CD14-positive monocyte (primary cell): ENCODE results near the gene OR1F1. TPM values are rescaled to one million over a fixed set of nuclear protein-coding genes. Genes with fewer than 3 reads are reported as not detected.

Experiments
- DNase-seq, 3 donors: peaks; one replicate each; pipeline ENCODE4 v3.0.0-alpha.2; 2011 to 2022
- H2AFZ ChIP-seq: 2 replicates; pipeline ENCODE4 v1.6.0; 2012; ENCODE audit warnings: mild to moderate bottlenecking, low read depth, low read length, inconsistent platforms; ENCODE audit not compliant: insufficient read depth, poor library complexity, severe bottlenecking
- H3K27ac ChIP-seq, 2 donors: 1 replicate in 1 of 2; 2 replicates in 1 of 2; pipeline ENCODE4 v1.5.1; 2012 to 2013; ENCODE audit warnings: low read length in 2 of 2, control low read depth in 1 of 2, inconsistent platforms in 1 of 2, low read depth in 1 of 2, mild to moderate bottlenecking in 1 of 2
- H3K27me3 ChIP-seq, 2 donors: one replicate each; pipeline versions ENCODE4 v1.6.0 to v1.6.1; 2011 to 2013; ENCODE audit warnings: low read length in 2 of 2; ENCODE audit not compliant: control insufficient read depth in 2 of 2, insufficient read depth in 2 of 2
- H3K36me3 ChIP-seq, 2 donors: replicated peaks in 1 of 2; 1 replicate in 1 of 2; 2 replicates in 1 of 2; pipeline versions ENCODE4 v1.5.1 to v1.6.1; 2012 to 2013; ENCODE audit warnings: low read length in 2 of 2, control low read depth in 1 of 2, inconsistent platforms in 1 of 2, mild to moderate bottlenecking in 1 of 2; ENCODE audit not compliant: insufficient read depth in 2 of 2, control insufficient read depth in 1 of 2
- H3K4me1 ChIP-seq, 2 donors: 1 replicate in 1 of 2; 2 replicates in 1 of 2; pipeline versions ENCODE4 v1.5.1 to v1.6.1; 2012 to 2013; ENCODE audit warnings: low read length in 2 of 2, control low read depth in 1 of 2, inconsistent platforms in 1 of 2, mild to moderate bottlenecking in 1 of 2, moderate library complexity in 1 of 2; ENCODE audit not compliant: insufficient read depth in 2 of 2, control insufficient read depth in 1 of 2
- H3K4me2 ChIP-seq: replicated peaks from 2 replicates; pipeline ENCODE3; 2012; ENCODE audit warnings: low read length, moderate library complexity, mild to moderate bottlenecking; ENCODE audit not compliant: poor library complexity, severe bottlenecking; ENCODE audit errors: extremely low read depth
- H3K4me3 ChIP-seq, 3 experiments: fragments of 200-600 bp in 1 of 3; sonication (generic) in 1 of 3; replicated peaks in 1 of 3; 1 replicate in 2 of 3; 2 replicates in 1 of 3; pipeline ENCODE4 v1.5.1; 2011 to 2013; ENCODE audit warnings: low read length in 3 of 3, mild to moderate bottlenecking in 3 of 3, control low read depth in 2 of 3, low read depth in 2 of 3, inconsistent platforms in 1 of 3, moderate library complexity in 1 of 3
- H3K79me2 ChIP-seq: 2 replicates; pipeline ENCODE4 v1.6.0; 2012; ENCODE audit warnings: mild to moderate bottlenecking, control low read depth, inconsistent platforms, low read length, moderate library complexity; ENCODE audit not compliant: insufficient read depth
- H3K9ac ChIP-seq: 2 replicates; pipeline ENCODE4 v1.6.0; 2017; ENCODE audit warnings: low read length, mild to moderate bottlenecking; ENCODE audit not compliant: insufficient read depth, poor library complexity, severe bottlenecking
- H3K9me3 ChIP-seq, 2 donors: replicated peaks in 1 of 2; 1 replicate in 1 of 2; 2 replicates in 1 of 2; pipeline versions ENCODE4 v1.5.1 to v1.6.1; 2012 to 2013; ENCODE audit warnings: low read length in 2 of 2, control low read depth in 1 of 2; ENCODE audit not compliant: control insufficient read depth in 1 of 2, insufficient read depth in 1 of 2
- H4K20me1 ChIP-seq: 2 replicates; pipeline ENCODE4 v1.6.0; 2012; ENCODE audit warnings: mild to moderate bottlenecking, low read length, control low read depth, moderate library complexity; ENCODE audit not compliant: insufficient read depth
- H3K27ac Mint-ChIP-seq, 7 donors: one replicate each; pipeline ENCODE4 v1.8.0; 2020; ENCODE audit warnings: mild to moderate bottlenecking in 7 of 7, mixed read lengths in 7 of 7, moderate library complexity in 6 of 7, inconsistent platforms in 2 of 7
- H3K27me3 Mint-ChIP-seq, 3 donors: one replicate each; pipeline ENCODE4 v1.8.0; 2021 to 2022; ENCODE audit warnings: low read depth in 3 of 3, mild to moderate bottlenecking in 3 of 3, mixed read lengths in 3 of 3, moderate library complexity in 3 of 3, inconsistent platforms in 1 of 3
- H3K36me3 Mint-ChIP-seq, 2 donors: one replicate each; pipeline ENCODE4 v1.8.0; 2020; ENCODE audit warnings: mixed read lengths in 2 of 2, inconsistent platforms in 1 of 2, mild to moderate bottlenecking in 1 of 2
- H3K4me1 Mint-ChIP-seq: one replicate; pipeline ENCODE4 v1.8.0; 2020; ENCODE audit warnings: mild to moderate bottlenecking, mixed read lengths
- H3K4me3 Mint-ChIP-seq, 2 donors: one replicate each; pipeline ENCODE4 v1.8.0; 2020; ENCODE audit warnings: mild to moderate bottlenecking in 2 of 2, mixed read lengths in 2 of 2, moderate library complexity in 1 of 2
- H3K9me3 Mint-ChIP-seq, 7 donors: one replicate each; pipeline ENCODE4 v1.8.0; 2020 to 2022; ENCODE audit warnings: mixed read lengths in 7 of 7, mild to moderate bottlenecking in 6 of 7, moderate library complexity in 6 of 7, inconsistent platforms in 2 of 7
- WGBS: methylation state at CpG from one replicate; pipeline ENCODE4 v1.1.5; 2013; ENCODE audit warnings: missing lambda C conversion rate; ENCODE audit not compliant: insufficient coverage; 5-methylcytosine and 5-hydroxymethylcytosine counted together
- intact Hi-C, 2 donors: fragments of 100-400 bp; cut with micrococcal nuclease; formaldehyde crosslinking; loops; one replicate each; pipeline versions ENCODE4 v1.15.0 to v1.15.1; 2023
- polyA plus RNA-seq, 3 donors: library from polyadenylated mRNA; depleted of rRNA in 1 of 3; unstranded in 2 of 3; stranded (reverse) in 1 of 3; fragments of 300-500 nt in 2 of 3; fragments of >200 nt in 1 of 3; fragmentation: Illumina TruSeq in 2 of 3; gene quantifications; 1 replicate in 2 of 3; 2 replicates in 1 of 3; pipeline ENCODE4 v1.2.3, GENCODE V29; 2012 to 2021
- TF ChIP-seq, protein P1 (sequence below): fragments of 200-600 bp; IDR thresholded peaks from one replicate; pipeline ENCODE4 v1.8.0; 2022; ENCODE audit warnings: antibody characterized with exemption, mild to moderate bottlenecking

OR1F1 gene
- polyA plus RNA-seq, 3 donors = not detected

DNA sequence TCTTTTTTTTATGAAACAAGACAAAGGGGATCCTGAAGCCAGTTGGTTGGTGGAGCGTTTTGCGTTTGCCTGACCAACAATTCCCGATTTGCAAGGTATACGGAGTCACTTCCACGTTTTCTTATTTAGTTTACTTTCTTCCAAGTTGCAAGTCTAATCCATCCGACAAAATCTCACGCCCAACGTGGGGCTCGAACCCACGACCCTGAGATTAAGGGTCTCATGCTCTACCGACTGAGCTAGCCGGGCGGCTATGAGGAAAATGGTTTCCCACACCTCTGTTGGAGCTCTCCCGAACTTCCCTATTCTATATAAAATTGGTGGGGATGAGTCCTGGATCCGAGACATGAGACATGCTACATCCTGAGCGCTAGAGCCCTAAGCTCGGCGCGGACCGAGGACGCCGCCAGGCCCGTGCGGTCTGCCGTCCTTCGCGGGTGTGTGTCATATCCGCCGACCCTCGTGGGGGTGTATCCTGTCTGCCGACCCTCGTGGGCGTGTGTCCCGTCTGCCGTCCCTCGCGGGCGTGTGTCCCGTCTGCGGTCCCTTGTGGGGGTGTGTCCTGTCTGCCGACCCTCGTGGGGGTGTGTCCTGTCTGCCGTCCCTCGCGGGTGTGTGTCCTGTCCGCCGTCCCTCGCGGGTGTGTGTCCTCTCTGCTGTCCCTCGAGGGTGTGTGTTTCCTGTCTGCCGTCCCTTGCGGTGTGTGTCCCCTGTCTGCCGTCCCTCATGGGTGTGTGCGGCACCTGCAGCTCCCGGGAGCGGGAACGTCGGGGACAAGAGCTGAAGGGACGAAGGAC, 30.6 kb upstream of the OR1F1 start:
- Histone ChIP-seq H3K36me3 (no peaks in the 10 kb centered on the region), H3K4me1 (peaks cover 30 to 34% of the 10 kb centered on the region in 2 donors), H4K20me1 (no peaks in the 10 kb centered on the region), H3K27ac (no peak overlapping the region), H3K9me3 (no peaks in the 10 kb centered on the region), H3K4me3 (peak overlapping the region; percentile 50 to 89 (median 76)), H3K4me2 (peak overlapping the region; percentile 98), H2AFZ (peak overlapping the region; percentile 92), H3K79me2 (no peaks in the 10 kb centered on the region), H3K27me3 (peaks cover 5 to 80% of the 10 kb centered on the region in 2 donors), H3K9ac (peak overlapping the region; percentile 63)
- TF ChIP-seq, protein P1, sequence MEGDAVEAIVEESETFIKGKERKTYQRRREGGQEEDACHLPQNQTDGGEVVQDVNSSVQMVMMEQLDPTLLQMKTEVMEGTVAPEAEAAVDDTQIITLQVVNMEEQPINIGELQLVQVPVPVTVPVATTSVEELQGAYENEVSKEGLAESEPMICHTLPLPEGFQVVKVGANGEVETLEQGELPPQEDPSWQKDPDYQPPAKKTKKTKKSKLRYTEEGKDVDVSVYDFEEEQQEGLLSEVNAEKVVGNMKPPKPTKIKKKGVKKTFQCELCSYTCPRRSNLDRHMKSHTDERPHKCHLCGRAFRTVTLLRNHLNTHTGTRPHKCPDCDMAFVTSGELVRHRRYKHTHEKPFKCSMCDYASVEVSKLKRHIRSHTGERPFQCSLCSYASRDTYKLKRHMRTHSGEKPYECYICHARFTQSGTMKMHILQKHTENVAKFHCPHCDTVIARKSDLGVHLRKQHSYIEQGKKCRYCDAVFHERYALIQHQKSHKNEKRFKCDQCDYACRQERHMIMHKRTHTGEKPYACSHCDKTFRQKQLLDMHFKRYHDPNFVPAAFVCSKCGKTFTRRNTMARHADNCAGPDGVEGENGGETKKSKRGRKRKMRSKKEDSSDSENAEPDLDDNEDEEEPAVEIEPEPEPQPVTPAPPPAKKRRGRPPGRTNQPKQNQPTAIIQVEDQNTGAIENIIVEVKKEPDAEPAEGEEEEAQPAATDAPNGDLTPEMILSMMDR = no peak
- peak overlapping the region in 5 of 7 donors; percentile 27 to 72 (median 54) for H3K27ac Mint-ChIP-seq
- peaks cover 0 to 44% (median 23%) of the 10 kb centered on the region in 7 donors for H3K9me3 Mint-ChIP-seq
- intact Hi-C loops = loop anchor here in 1 of 2 donors (10.0 kb wide), 2 partner anchors 53 to 297 kb away; no protein-coding TSS in a partner anchor
- peak overlapping the region; percentile 87 to 96 for H3K4me3 Mint-ChIP-seq
- H3K27me3 Mint-ChIP-seq = peaks cover 79 to 95% (median 90%) of the 10 kb centered on the region in 3 donors
- H3K4me1 Mint-ChIP-seq = peaks cover 37% of the 10 kb centered on the region
- DNase-seq = peak; percentile 66 to 81 (median 66)
- peaks cover 9 to 20% of the 10 kb centered on the region in 2 donors for H3K36me3 Mint-ChIP-seq
- under 1% methylated on average over 53 of the region's 59 CpGs for WGBS

DNA sequence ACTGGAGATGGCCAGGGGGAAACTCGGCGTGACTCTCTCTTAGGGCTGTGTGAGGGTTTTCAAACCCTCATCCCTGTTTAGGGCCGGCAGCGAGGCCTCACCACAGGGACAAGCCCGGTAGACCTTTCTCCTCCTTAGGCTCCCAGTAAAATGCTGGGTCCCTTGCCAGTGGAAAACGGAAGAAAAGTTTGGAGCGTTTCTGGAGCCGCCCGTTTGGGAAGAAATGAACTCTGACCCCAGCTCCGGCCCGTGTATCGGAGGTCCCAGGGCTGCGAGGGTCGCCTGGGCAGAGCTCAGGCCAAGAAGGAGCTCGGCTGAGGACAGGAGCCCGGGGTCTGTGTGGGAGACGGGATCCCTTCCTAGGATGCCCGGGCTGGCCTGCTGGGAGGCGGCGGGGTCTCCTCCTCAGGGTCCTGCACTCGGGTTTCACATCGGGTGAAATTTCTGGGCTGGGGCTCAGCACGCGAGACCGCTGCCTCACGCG, 29.9 kb upstream of the OR1F1 start:
- Histone ChIP-seq H3K4me1 (peaks cover 26 to 30% of the 10 kb centered on the region in 2 donors), H3K79me2 (no peaks in the 10 kb centered on the region), H3K27me3 (peaks cover 5 to 73% of the 10 kb centered on the region in 2 donors), H2AFZ (peak overlapping the region; percentile 92), H3K27ac (no peak overlapping the region), H3K36me3 (no peaks in the 10 kb centered on the region), H3K4me3 (peak overlapping the region; percentile 50 to 89 (median 76)), H3K4me2 (peak overlapping the region; percentile 98), H3K9ac (peak overlapping the region; percentile 63), H3K9me3 (no peaks in the 10 kb centered on the region), H4K20me1 (no peaks in the 10 kb centered on the region)
- under 1% methylated on average over 27 of the region's 27 CpGs for WGBS
- Mint-ChIP-seq H3K36me3 (peaks cover 9 to 20% of the 10 kb centered on the region in 2 donors), H3K27ac (peak overlapping the region in 3 of 7 donors; percentile 11 to 72 (median 67)), H3K4me1 (peaks cover 32% of the 10 kb centered on the region), H3K4me3 (peak overlapping the region; percentile 87 to 96), H3K27me3 (peaks cover 80 to 96% (median 88%) of the 10 kb centered on the region in 3 donors), H3K9me3 (peaks cover 0 to 44% (median 23%) of the 10 kb centered on the region in 7 donors)
- intact Hi-C loops = loop anchor here in 1 of 2 donors (10.0 kb wide), 2 partner anchors 53 to 297 kb away; no protein-coding TSS in a partner anchor
- TF ChIP-seq, protein P1 = no peak
- DNase-seq = no peak
